Measurements from ENCODE around the gene DENND2A. TPM values are rescaled to one million over a fixed set of nuclear protein-coding genes. Genes with fewer than 3 reads are reported as not detected.

The DENND2A gene
- 0.51 to 0.90 TPM (median 0.60 TPM) in 5 replicates for total RNA-seq (2022; extraction: Qiagen RNA extraction; ENCODE audit: low read depth)

GRCh38 chr7:140640727-140641523 lies at the start of gene DENND2A:
TSS of gene DENND2A (minus strand) at chr7:140640813. CDS start at chr7:140602397, 38,416 bp downstream.

GRCh38 chr7:140672382-140673062 lies 31.9 kb upstream of the DENND2A start, which contains the start of gene ADCK2:
TSS of gene ADCK2 (plus strand) at chr7:140672945. CDS start at chr7:140673331, 386 bp downstream.

GRCh38 chr7:140479062-140479738 lies 161.4 kb downstream of the DENND2A start, which contains the start of gene MKRN1:
TSS of gene MKRN1 (minus strand) at chr7:140479505. CDS start at chr7:140479344, 161 bp downstream.

Other genes starting within 250 kb of the DENND2A start
- gene SLC37A3, start 242.3 kb downstream of the DENND2A start, total RNA-seq (2022; extraction: Qiagen RNA extraction; ENCODE audit: low read depth): 26.4 to 30.6 TPM (median 26.9 TPM) in 5 replicates
- not detected in 5 replicates for gene RAB19, start 236.8 kb downstream of the DENND2A start, total RNA-seq (2022; extraction: Qiagen RNA extraction; ENCODE audit: low read depth)
- gene MKRN1, start 161.3 kb downstream of the DENND2A start, total RNA-seq (2022; extraction: Qiagen RNA extraction; ENCODE audit: low read depth): 51.4 to 58.8 TPM (median 56.4 TPM) in 5 replicates
- 15.3 to 19.9 TPM (median 19.8 TPM) in 5 replicates for gene ADCK2, start 32.1 kb upstream of the DENND2A start, total RNA-seq (2022; extraction: Qiagen RNA extraction; ENCODE audit: low read depth)
- 377 to 434 TPM (median 394 TPM) in 5 replicates for gene NDUFB2, start 55.9 kb upstream of the DENND2A start, total RNA-seq (2022; extraction: Qiagen RNA extraction; ENCODE audit: low read depth)